ENCODE measurements around the gene SEC14L3.

DNA sequence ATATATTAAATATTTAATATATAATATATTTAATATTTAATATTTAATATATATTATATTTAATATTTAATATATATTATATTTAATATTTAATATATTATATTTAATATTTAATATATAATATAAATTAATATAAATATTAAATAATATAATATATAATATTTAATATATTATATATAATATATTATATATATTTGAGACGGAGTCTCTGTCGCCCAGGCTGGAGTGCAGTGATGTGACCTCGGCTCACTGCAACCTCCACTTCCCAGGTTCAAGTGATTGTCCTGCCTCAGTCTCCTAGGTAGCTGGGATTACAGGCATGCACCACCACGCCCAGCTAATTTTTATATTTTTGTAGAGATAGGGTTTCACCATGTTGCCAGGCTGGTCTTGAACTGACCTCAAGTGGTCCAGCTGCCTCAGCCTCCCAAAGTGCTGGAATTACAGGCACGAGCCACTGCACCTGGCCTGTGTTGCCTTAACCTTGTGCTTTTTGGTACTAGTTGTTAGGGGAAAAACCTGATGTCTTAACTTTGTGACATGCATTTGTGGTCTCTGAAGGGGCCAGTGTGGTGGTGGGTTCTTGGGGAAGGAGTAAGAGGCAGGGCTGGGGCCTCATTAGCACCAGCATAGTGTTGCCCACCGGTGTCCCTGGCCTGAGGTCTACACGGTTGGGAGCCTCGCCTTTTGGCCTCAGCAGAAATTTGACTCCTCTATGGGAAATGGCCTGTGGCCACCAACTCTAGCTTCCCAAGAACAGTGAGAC lies 16.6 kb downstream of the SEC14L3 start:
- TF ChIP-seq, protein P1, sequence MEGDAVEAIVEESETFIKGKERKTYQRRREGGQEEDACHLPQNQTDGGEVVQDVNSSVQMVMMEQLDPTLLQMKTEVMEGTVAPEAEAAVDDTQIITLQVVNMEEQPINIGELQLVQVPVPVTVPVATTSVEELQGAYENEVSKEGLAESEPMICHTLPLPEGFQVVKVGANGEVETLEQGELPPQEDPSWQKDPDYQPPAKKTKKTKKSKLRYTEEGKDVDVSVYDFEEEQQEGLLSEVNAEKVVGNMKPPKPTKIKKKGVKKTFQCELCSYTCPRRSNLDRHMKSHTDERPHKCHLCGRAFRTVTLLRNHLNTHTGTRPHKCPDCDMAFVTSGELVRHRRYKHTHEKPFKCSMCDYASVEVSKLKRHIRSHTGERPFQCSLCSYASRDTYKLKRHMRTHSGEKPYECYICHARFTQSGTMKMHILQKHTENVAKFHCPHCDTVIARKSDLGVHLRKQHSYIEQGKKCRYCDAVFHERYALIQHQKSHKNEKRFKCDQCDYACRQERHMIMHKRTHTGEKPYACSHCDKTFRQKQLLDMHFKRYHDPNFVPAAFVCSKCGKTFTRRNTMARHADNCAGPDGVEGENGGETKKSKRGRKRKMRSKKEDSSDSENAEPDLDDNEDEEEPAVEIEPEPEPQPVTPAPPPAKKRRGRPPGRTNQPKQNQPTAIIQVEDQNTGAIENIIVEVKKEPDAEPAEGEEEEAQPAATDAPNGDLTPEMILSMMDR (CRISPR knock-in tag; IDR thresholded peaks at IDR 0.05), result no peak
- TF ChIP-seq POLR2AphosphoS5 (IDR thresholded peaks at IDR 0.05; ENCODE audit: low read depth, low read length), result no peak
- TF ChIP-seq POLR2A (IDR thresholded peaks at IDR 0.05; ENCODE audit: insufficient read depth in 1 of 2, low read depth in 2 of 2, low read length in 2 of 2), result no peak
- no peak for TF ChIP-seq USF2 (IDR thresholded peaks at IDR 0.05; ENCODE audit: low read depth, low read length)
- TF ChIP-seq USF2 (CRISPR knock-in tag; IDR thresholded peaks at IDR 0.05; ENCODE audit: borderline replicate concordance), result no peak
- no peak for TF ChIP-seq HDAC1 (CRISPR knock-in tag; IDR thresholded peaks at IDR 0.05)
- TF ChIP-seq EP300 (IDR thresholded peaks at IDR 0.05; ENCODE audit: low read depth in 2 of 2, low read length in 2 of 2), result no peak
- TF ChIP-seq EP300 (CRISPR knock-in tag; IDR thresholded peaks at IDR 0.05; ENCODE audit: borderline replicate concordance), result no peak
- no peak for TF ChIP-seq MAFK (conservative IDR thresholded peaks at IDR 0.05 in 1 of 2, IDR thresholded peaks at IDR 0.05 in 1 of 2; ENCODE audit: low read length in 2 of 2)
- TF ChIP-seq JUNB (CRISPR knock-in tag; IDR thresholded peaks at IDR 0.05; ENCODE audit: borderline replicate concordance), result no peak
- TF ChIP-seq CEBPB (IDR thresholded peaks at IDR 0.05; ENCODE audit: borderline replicate concordance, low read depth, low read length), result no peak
- no peak for TF ChIP-seq BHLHE40 (IDR thresholded peaks at IDR 0.05; ENCODE audit: low read length)
- no peak for TF ChIP-seq ZNF431 (CRISPR knock-in tag; IDR thresholded peaks at IDR 0.05; ENCODE audit: borderline replicate concordance, low read depth)
- no peak for TF ChIP-seq GABPA (IDR thresholded peaks at IDR 0.05; ENCODE audit: low read depth, low read length)
- no peak for TF ChIP-seq GABPA (CRISPR knock-in tag; IDR thresholded peaks at IDR 0.05; ENCODE audit: low read depth)

Measured in HepG2 (cell line).